ENCODE data around the gene LAMC3.

DNA sequence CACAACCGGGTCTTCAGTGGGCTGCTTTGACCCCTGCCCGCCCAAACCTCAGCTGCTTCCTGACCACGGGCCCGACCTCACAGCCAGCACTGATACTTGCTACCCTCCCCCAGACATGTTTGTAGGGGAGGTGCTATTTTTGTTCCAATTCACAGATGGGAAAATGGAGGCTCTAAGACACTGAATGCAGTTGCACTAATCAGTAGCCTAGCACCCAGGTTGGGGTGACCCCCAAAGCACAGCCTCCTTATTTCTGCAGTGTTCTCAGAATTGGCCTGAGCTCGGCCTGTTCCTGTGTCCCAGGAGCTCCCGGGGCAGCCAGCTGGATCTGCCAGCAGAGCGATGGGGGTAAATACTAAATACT lies 22.6 kb downstream of the LAMC3 start:
- TF ChIP-seq CTCF (IDR thresholded peaks at IDR 0.05), result no peak
- no peak for TF ChIP-seq POLR2A (IDR thresholded peaks at IDR 0.05)
- no peak for TF ChIP-seq EP300 (IDR thresholded peaks at IDR 0.05)

Data from stomach (tissue), 4 donors.